DND-41 (cell line): ENCODE results near the gene NUPR1.

Experiments used
- ATAC-seq: fragments of 200-7000 bp; cut with Tn5 transposase; 3 replicates; pipeline ENCODE4 v1.9.1; 2021; ENCODE audit warnings: low read depth; ENCODE audit not compliant: insufficient read depth
- DNase-seq: peaks from one replicate; pipeline ENCODE4 v3.0.0-alpha.2; 2020
- H2AFZ ChIP-seq: 2 replicates; pipeline ENCODE4 v1.6.0; 2012; ENCODE audit warnings: low read depth, low read length
- H3K27ac ChIP-seq: 2 replicates; pipeline ENCODE4 v1.5.1; 2012; ENCODE audit warnings: low read length, inconsistent platforms
- H3K27me3 ChIP-seq: fragments of 200-600 bp; sonication (generic); 2 replicates; pipeline ENCODE4 v1.6.0; 2012; ENCODE audit warnings: low read length, mild to moderate bottlenecking, inconsistent platforms; ENCODE audit not compliant: insufficient read depth, poor library complexity
- H3K36me3 ChIP-seq: 2 replicates; pipeline ENCODE4 v1.5.1; 2012; ENCODE audit warnings: low read length, inconsistent platforms; ENCODE audit not compliant: insufficient read depth
- H3K4me1 ChIP-seq: 2 replicates; pipeline ENCODE4 v1.5.1; 2012; ENCODE audit warnings: mild to moderate bottlenecking, low read length; ENCODE audit not compliant: insufficient read depth
- H3K4me2 ChIP-seq: 2 replicates; pipeline ENCODE4 v1.6.0; 2012; ENCODE audit warnings: mild to moderate bottlenecking, moderate library complexity, low read length, inconsistent platforms; ENCODE audit not compliant: insufficient read depth
- H3K4me3 ChIP-seq, 2 experiments: fragments of 200-600 bp in 1 of 2; shearing (Covaris generic) in 1 of 2; 2 replicates each; pipeline ENCODE4 v1.5.1; 2012 to 2016; ENCODE audit warnings: inconsistent platforms in 2 of 2, low read length in 2 of 2, mild to moderate bottlenecking in 2 of 2, low read depth in 1 of 2, moderate library complexity in 1 of 2
- H3K79me2 ChIP-seq: 2 replicates; pipeline ENCODE4 v1.6.0; 2012; ENCODE audit warnings: low read length, inconsistent platforms; ENCODE audit not compliant: insufficient read depth
- H3K9ac ChIP-seq: 2 replicates; pipeline ENCODE4 v1.6.0; 2012; ENCODE audit warnings: low read depth, mild to moderate bottlenecking, inconsistent platforms, low read length, moderate library complexity
- H3K9me3 ChIP-seq: 2 replicates; pipeline ENCODE4 v1.5.1; 2012; ENCODE audit warnings: low read length, moderate library complexity, mild to moderate bottlenecking, inconsistent platforms; ENCODE audit not compliant: insufficient read depth, severe bottlenecking
- H4K20me1 ChIP-seq: 2 replicates; pipeline ENCODE4 v1.6.0; 2012; ENCODE audit warnings: low read length; ENCODE audit not compliant: insufficient read depth
- CTCF ChIP-seq: IDR thresholded peaks from 2 replicates; pipeline ENCODE4 v1.5.1; 2012; ENCODE audit warnings: borderline replicate concordance, low read length, moderate library complexity, mild to moderate bottlenecking; ENCODE audit not compliant: poor library complexity, severe bottlenecking; ENCODE audit errors: extremely low read depth
- EZH2 ChIP-seq: IDR thresholded peaks from 3 replicates; pipeline ENCODE4 v1.6.1; 2012; ENCODE audit warnings: borderline replicate concordance, low read depth, mild to moderate bottlenecking, moderate library complexity, low read length, inconsistent platforms; ENCODE audit not compliant: severe bottlenecking

The NUPR1 gene

DNA sequence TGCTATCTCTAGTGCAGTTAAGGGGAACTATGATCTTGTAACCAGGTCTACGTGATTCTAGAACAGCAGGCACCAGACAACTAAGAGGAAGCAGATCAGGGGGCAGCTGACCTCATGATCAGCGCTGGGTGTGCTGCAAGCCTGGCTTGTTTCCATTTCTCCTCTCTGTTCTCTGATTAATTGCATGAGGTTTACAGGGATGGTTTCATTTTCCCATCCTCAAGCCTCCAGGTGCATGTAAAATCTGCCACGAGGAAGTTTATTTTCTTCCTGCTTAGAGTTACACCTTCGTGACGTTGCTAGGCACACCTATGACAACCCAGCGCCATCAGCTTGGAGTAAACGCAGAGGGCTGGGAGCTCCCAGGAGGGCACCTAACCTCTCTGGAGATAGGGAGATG is 4.3 kb upstream of the NUPR1 start:
- H3K27me3 ChIP-seq = no peaks in the 10 kb centered on the region
- no peaks in the 10 kb centered on the region for H3K4me1 ChIP-seq
- no peak for TF ChIP-seq EZH2
- TF ChIP-seq CTCF = no peak
- no peaks in the 10 kb centered on the region for H3K79me2 ChIP-seq
- no peak overlapping the region for H2AFZ ChIP-seq
- no peak for DNase-seq
- no peaks in the 10 kb centered on the region for H4K20me1 ChIP-seq
- H3K4me2 ChIP-seq = no peak overlapping the region
- H3K4me3 ChIP-seq = no peak overlapping the region
- no peaks in the 10 kb centered on the region for H3K36me3 ChIP-seq
- H3K27ac ChIP-seq = no peak overlapping the region
- no peak overlapping the region for H3K9ac ChIP-seq
- no peaks in the 10 kb centered on the region for H3K9me3 ChIP-seq
- no peak for ATAC-seq

DNA sequence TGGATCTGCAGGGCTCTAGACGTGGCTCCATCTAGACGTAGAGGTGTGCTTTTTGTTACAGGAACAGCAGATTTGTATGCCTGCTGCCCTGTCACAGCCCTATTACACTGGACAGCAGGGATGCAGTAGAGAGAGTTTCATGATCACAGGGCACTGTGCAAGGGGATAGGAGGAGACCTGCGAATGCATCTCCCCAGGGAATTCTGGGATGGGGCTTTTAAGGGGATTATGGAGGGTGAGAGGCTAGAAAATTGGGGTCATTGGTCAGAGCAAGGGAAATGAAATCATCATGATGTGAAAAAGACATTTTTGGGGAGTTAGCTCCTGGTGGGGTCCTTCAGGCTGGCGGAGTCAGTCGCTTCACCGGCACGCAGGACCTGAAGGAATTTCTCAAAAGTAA is 3.9 kb upstream of the NUPR1 start:
- ATAC-seq = no peak

DNA sequence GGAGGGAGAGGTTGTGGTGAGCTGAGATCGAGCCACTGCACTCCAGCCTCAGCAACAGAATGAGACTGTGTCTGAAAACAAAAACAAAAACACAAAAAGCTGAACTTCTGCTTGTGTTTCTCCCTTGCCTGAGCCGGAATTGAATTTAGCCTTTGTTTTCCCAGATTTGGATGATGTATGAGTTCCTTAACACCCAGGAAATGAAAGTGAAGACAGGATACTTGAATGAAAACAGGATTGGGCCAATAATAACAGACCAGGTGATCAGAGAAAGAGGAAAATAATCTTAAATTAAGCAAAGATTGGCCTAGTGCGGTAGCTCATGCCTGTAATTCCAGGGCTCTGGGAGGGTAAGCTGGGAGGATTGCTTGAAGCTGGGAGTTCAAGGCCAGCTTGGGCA is 1.6 kb upstream of the NUPR1 start:
- H3K4me2 ChIP-seq = no peak overlapping the region
- no peaks in the 10 kb centered on the region for H4K20me1 ChIP-seq
- H3K27me3 ChIP-seq = no peaks in the 10 kb centered on the region
- no peaks in the 10 kb centered on the region for H3K36me3 ChIP-seq
- no peak overlapping the region for H3K4me3 ChIP-seq
- H3K79me2 ChIP-seq = no peaks in the 10 kb centered on the region
- H3K27ac ChIP-seq = no peak overlapping the region
- DNase-seq (no peak), ATAC-seq (no peak)
- H2AFZ ChIP-seq = no peak overlapping the region; the same call in 1 of the 2 replicates
- TF ChIP-seq CTCF = no peak
- no peak for TF ChIP-seq EZH2
- no peaks in the 10 kb centered on the region for H3K4me1 ChIP-seq
- H3K9me3 ChIP-seq = no peaks in the 10 kb centered on the region
- no peak overlapping the region for H3K9ac ChIP-seq

More for the DNA sequence above, 3.9 kb upstream of the NUPR1 start:
- Histone ChIP-seq H3K36me3 (no peaks in the 10 kb centered on the region), H4K20me1 (no peaks in the 10 kb centered on the region), H3K27ac (no peak overlapping the region), H3K9ac (no peak overlapping the region), H3K4me3 (no peak overlapping the region), H3K27me3 (no peaks in the 10 kb centered on the region), H3K9me3 (no peaks in the 10 kb centered on the region), H3K4me2 (no peak overlapping the region), H2AFZ (no peak overlapping the region), H3K4me1 (no peaks in the 10 kb centered on the region), H3K79me2 (no peaks in the 10 kb centered on the region)
- DNase-seq = no peak
- TF ChIP-seq EZH2 (no peak), CTCF (no peak)
